GM21737 (cell line): ENCODE results near the gene NT5DC2.

Experiments used
- ATAC-seq: cut with Tn5 transposase; IDR thresholded peaks from one replicate; pipeline ENCODE4 v1.9.1; 2021; ENCODE audit warnings: mild to moderate bottlenecking, moderate library complexity; ENCODE audit not compliant: unreplicated experiment

Gene NT5DC2

GRCh38 chr3:52490035-52490938, 43.4 kb downstream of the NT5DC2 start:
- no peak for ATAC-seq

GRCh38 chr3:52489453-52489852, 44.2 kb downstream of the NT5DC2 start:
- ATAC-seq: no peak

- no peak for ATAC-seq
Measured at GRCh38 chr3:52488746-52489145, 44.9 kb downstream of the NT5DC2 start.

- ATAC-seq: no peak
Measured at GRCh38 chr3:52487788-52488691, 45.6 kb downstream of the NT5DC2 start.

DNA sequence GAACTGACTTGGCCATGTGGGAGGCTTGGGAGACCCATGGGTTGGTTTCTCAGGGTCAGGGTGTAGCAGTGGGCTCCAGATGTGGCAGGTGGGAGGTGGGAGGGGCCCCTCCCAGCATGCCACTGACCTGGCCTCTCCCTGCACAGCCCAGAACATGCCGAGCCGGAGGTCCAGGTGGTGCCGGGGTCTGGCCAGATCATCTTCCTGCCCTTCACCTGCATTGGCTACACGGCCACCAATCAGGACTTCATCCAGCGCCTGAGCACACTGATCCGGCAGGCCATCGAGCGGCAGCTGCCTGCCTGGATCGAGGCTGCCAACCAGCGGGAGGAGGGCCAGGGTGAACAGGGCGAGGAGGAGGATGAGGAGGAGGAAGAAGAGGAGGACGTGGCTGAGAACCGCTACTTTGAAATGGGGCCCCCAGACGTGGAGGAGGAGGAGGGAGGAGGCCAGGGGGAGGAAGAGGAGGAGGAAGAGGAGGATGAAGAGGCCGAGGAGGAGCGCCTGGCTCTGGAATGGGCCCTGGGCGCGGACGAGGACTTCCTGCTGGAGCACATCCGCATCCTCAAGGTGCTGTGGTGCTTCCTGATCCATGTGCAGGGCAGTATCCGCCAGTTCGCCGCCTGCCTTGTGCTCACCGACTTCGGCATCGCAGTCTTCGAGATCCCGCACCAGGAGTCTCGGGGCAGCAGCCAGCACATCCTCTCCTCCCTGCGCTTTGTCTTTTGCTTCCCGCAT, 46.4 kb downstream of the NT5DC2 start:
- ATAC-seq: no peak

DNA sequence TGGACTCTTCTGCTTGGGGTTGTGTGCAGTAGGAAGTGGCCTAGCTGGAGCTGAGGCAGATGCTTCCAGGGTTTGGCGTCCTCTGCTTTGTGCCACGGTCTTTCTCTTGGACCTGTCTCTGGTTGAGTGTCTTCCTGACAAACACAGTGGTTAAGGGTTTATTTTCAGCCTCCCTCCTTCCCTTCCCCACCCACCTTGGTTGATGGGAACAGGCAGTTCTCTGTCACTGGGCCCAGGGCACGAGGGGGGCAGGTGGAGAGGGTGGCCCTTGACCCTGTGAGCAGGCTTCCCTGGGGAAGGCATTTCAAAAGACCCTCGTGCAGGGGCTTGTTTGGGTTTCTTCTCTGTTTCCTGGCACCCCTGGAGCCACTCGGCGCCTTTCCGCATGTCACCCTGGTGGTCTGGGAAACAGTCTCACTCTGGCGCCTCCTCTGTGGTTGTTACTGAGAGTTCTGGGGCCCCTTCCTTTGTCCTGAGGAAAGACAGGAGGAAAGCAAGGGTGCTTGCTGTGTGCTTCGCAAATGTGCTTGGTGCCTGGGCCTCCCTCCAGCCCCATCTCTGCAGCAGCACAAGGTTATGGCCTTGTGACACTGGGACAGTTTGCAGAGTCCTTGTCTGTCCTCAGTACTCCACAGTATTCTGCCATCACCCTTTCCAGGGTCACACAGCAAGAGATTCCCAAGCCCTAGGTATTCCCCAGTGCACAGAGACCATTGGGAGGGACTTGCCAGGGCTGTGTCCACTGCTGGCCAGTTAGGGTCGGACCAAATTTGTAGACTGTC, 48.8 kb downstream of the NT5DC2 start:
- no peak for ATAC-seq

GRCh38 chr3:52483577-52484381, 49.9 kb downstream of the NT5DC2 start:
- ATAC-seq: no peak

DNA sequence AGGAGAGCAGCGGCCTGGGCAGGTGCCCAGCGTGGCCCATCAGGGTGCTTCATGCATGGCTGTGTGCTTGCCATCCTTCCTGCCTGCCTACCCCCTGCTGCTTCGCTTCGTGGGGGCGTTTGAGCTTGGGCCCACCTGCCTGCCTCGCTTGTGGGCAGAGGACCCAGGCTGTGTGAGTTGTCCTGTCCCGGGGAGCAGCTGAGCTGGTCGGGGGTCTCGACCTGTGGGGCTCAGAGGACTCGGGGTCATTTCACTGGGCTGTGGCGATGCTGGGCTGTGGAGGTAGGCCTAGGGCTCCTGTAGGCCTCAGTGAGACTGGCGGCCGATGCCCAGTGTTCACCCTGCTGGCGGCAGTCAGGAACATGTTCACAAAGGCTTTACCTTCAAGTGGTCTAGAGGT, 50.6 kb downstream of the NT5DC2 start:
- ATAC-seq: no peak

- no peak for ATAC-seq
Measured at GRCh38 chr3:52481819-52482521, 51.7 kb downstream of the NT5DC2 start.

GRCh38 chr3:52480768-52481715, 52.6 kb downstream of the NT5DC2 start:
- no peak for ATAC-seq

- ATAC-seq: no peak
Measured at GRCh38 chr3:52479877-52480575, 53.6 kb downstream of the NT5DC2 start.

GRCh38 chr3:52479037-52479876, 54.4 kb downstream of the NT5DC2 start:
- ATAC-seq: no peak

GRCh38 chr3:52477796-52478095, 55.9 kb downstream of the NT5DC2 start:
- ATAC-seq: no peak

DNA sequence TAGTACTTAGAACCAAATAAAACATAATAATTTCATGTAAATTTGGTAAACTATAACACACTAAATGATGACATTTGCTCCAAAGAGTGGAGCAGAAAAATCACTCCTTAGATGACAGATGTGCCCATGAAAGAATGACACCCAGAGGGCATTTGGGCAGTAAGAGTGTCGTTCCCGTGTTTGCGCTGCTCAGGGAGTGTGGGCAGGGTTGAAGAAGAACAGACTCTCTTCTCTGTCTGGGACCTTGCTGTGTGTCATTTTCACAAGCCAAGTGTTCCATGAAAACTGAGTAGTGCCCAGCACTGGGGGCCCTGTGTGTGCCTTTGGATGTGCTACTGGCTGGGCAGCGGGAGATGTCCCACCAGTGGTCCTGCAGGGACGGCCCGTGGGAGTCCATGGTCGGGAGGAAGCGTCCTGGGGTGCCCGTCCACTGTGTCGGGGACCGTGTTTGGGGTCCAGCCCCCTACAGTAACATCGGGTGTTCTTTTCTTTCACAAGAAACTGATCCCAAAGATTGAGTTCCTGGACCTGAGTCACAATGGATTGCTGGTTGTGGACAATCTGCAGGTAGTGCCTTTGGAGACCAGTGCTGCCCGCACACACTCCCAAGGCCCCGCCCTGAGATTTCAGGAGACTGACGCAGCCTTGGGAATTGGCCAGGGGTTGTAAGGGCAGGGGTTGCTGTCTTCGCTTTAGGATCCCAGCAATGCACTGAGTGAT, 56.4 kb downstream of the NT5DC2 start:
- ATAC-seq: no peak
